Gastroesophageal sphincter (tissue), 4 donors: ENCODE measurements around the gene SKOR1. TPM values are rescaled to one million over a fixed set of nuclear protein-coding genes. Genes with fewer than 3 reads are reported as not detected.

ENCODE experiments used
- ATAC-seq: fragments of 150-250 bp; one replicate; pipeline ENCODE4 v1.9.1; 2016; ENCODE audit warnings: mild to moderate bottlenecking, moderate library complexity
- H3K27ac ChIP-seq, 4 donors: fragments of 200-600 bp; sonication (generic) in 3 of 4; 1 replicate in 3 of 4; 2 replicates in 1 of 4; pipeline ENCODE4 v1.5.1; 2016 to 2019
- H3K27me3 ChIP-seq: fragments of 200-600 bp; sonication (generic); one replicate; pipeline ENCODE4 v1.5.1; 2019
- H3K36me3 ChIP-seq, 2 donors: fragments of 200-600 bp; sonication (generic); one replicate each; pipeline ENCODE4 v1.5.1; 2019; ENCODE audit warnings: control low read depth in 1 of 2
- H3K4me1 ChIP-seq, 3 donors: fragments of 200-600 bp; sonication (generic); 1 replicate in 2 of 3; 2 replicates in 1 of 3; pipeline ENCODE4 v1.5.1; 2016 to 2019; ENCODE audit warnings: control low read depth in 2 of 3
- H3K4me3 ChIP-seq, 2 donors: fragments of 200-600 bp; sonication (generic); one replicate each; pipeline ENCODE4 v1.5.1; 2019; ENCODE audit warnings: mild to moderate bottlenecking in 1 of 2, moderate library complexity in 1 of 2
- H3K9me3 ChIP-seq, 3 donors: fragments of 200-600 bp; sonication (generic); one replicate each; pipeline ENCODE4 v1.5.1; 2017 to 2019; ENCODE audit warnings: control low read depth in 2 of 3
- EP300 ChIP-seq: sonication (generic); formaldehyde crosslinking; IDR thresholded peaks from one replicate; pipeline ENCODE4 v1.6.1; 2017; ENCODE audit warnings: antibody characterized with exemption, mild to moderate bottlenecking
- POLR2A ChIP-seq, 2 donors: fragments of 450-650 bp; IDR thresholded peaks; one replicate each; pipeline ENCODE4 v1.6.1; 2017; ENCODE audit warnings: antibody characterized with exemption in 2 of 2, mild to moderate bottlenecking in 2 of 2, moderate library complexity in 1 of 2
- POLR2AphosphoS5 ChIP-seq: sonication (generic); formaldehyde crosslinking; IDR thresholded peaks from one replicate; pipeline ENCODE4 v1.6.1; 2017; ENCODE audit warnings: antibody characterized with exemption
- WGBS, 2 donors: methylation state at CpG; one replicate each; pipeline ENCODE4 v1.1.5; 2018; ENCODE audit warnings: low coverage in 1 of 2; 5-methylcytosine and 5-hydroxymethylcytosine counted together
- small RNA-seq, 4 donors: library from RNA; depleted of rRNA; stranded (forward); fragments of <200 nt; gene quantifications; one replicate each; pipeline ENCODE3, GENCODE V24; 2016
- total RNA-seq, 4 donors: library from RNA; depleted of rRNA; stranded (reverse); fragments of >200 nt; gene quantifications; one replicate each; pipeline ENCODE4 v1.1.0, GENCODE V29; 2016
- TF ChIP-seq, protein P1 (sequence below), 4 experiments: fragments of 200-600 bp in 2 of 4; fragments of 450-650 bp in 2 of 4; sonication (generic) in 1 of 4; IDR thresholded peaks; one replicate each; pipeline ENCODE4 v1.5.1; 2017 to 2019; ENCODE audit warnings: antibody characterized with exemption in 4 of 4, mild to moderate bottlenecking in 2 of 4, moderate library complexity in 2 of 4

Gene SKOR1
- total RNA-seq, 4 donors from 2014 or later = 0.46 to 2.2 (median 0.87) TPM

DNA sequence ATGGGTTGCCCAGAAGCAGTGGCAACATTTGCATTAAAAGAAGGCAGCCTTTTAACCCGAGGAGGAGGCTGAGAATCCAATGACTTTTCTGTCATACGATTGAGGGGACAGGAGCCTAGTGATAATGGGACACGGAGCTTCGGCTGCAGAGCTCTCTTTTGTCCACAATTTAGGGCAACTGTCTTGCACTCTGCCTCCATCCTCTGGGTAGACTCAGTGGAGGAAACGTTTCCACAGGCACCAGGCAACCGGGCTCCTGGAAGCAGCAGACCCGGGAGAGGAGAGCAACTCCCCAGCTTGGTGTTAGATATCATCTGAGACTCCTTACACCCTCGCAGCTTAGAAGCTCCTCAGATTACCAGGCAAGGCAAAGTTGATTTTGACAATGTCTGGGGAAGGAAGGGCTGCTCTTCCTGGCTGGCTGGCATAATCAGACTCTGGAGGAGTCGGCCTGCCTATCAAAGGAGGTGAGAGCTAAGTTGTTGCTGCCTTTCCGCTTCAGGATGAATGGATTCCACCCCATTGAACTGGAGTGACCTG is 58.0 kb downstream of the SKOR1 start:
- WGBS, 2 donors = 59 to 84% methylated on average over 4 to 5 of the region's 10 CpGs
- H3K4me3 ChIP-seq = no peak overlapping the region
- H3K27me3 ChIP-seq = no peaks in the 10 kb centered on the region
- no peaks in the 10 kb centered on the region for H3K9me3 ChIP-seq
- H3K27ac ChIP-seq = peak overlapping the region in 3 of 4 donors; percentile 58 to 89 (median 87)
- ATAC-seq = no peak
- H3K4me1 ChIP-seq = peaks cover 0 to 44% (median 2%) of the 10 kb centered on the region in 3 donors
- H3K36me3 ChIP-seq = no peaks in the 10 kb centered on the region
- no peak for TF ChIP-seq POLR2AphosphoS5
- TF ChIP-seq EP300 = no peak
- no peak for TF ChIP-seq POLR2A (IDR thresholded peaks at IDR 0.05)

DNA sequence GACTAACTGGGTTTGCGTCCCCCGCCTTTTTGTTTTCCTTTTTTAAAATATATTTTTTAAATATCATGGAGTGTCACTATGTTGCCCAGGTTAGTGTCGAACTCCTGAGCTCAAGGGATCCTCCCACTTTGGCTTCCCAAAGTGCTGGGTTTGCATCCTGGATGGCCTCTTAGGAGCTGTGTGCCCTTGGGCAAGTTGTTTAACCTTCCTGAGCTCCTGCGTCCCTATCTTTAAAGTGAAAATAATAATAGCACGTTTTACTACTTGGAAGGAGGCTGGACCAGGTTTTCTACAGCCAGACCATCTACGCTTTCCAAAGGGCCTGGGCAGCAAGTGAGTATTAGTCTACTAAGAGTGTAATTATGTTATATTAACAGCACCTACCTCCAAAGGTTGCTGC is 58.7 kb downstream of the SKOR1 start:
- H3K4me3 ChIP-seq = peak overlapping the region in 1 of 2 donors; percentile 61
- H3K4me1 ChIP-seq = peaks cover 0 to 44% (median 2%) of the 10 kb centered on the region in 3 donors
- peak overlapping the region; percentile 60 to 90 (median 88) for H3K27ac ChIP-seq
- H3K36me3 ChIP-seq = no peaks in the 10 kb centered on the region
- WGBS, 2 donors = 71 to 90% methylated on average over 4 to 6 of the region's 6 CpGs
- TF ChIP-seq POLR2AphosphoS5 = no peak
- no peak for TF ChIP-seq EP300
- TF ChIP-seq, protein P1, sequence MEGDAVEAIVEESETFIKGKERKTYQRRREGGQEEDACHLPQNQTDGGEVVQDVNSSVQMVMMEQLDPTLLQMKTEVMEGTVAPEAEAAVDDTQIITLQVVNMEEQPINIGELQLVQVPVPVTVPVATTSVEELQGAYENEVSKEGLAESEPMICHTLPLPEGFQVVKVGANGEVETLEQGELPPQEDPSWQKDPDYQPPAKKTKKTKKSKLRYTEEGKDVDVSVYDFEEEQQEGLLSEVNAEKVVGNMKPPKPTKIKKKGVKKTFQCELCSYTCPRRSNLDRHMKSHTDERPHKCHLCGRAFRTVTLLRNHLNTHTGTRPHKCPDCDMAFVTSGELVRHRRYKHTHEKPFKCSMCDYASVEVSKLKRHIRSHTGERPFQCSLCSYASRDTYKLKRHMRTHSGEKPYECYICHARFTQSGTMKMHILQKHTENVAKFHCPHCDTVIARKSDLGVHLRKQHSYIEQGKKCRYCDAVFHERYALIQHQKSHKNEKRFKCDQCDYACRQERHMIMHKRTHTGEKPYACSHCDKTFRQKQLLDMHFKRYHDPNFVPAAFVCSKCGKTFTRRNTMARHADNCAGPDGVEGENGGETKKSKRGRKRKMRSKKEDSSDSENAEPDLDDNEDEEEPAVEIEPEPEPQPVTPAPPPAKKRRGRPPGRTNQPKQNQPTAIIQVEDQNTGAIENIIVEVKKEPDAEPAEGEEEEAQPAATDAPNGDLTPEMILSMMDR (IDR thresholded peaks at IDR 0.05) = no peak
- no peak for TF ChIP-seq POLR2A (IDR thresholded peaks at IDR 0.05)
- H3K27me3 ChIP-seq = no peaks in the 10 kb centered on the region
- ATAC-seq = no peak
- no peaks in the 10 kb centered on the region for H3K9me3 ChIP-seq

Small RNA genes within 50 kb of the gene (small RNA-seq; reads per million reads assigned to genes)
- 0 reads per million in 4 donors for gene RNU6-1

Other genes with a start within 250 kb of the SKOR1 start
- gene RNU6-1, start 14.5 kb downstream of the SKOR1 start, total RNA-seq = not detected
- 100 to 1,000 TPM in 1 of 4 donors, 10 to 100 TPM in 3; 26.6 to 101 (median 48.9) TPM for gene PIAS1, start 228.8 kb downstream of the SKOR1 start, total RNA-seq